SU-DHL-6 (cell line): ENCODE results near the gene TXNIP.

ENCODE experiments used
- CTCF ChIP-seq: fragments of 200-600 bp; sonication (generic); IDR thresholded peaks from one replicate; pipeline ENCODE4 v1.5.1; 2017; ENCODE audit warnings: antibody characterized with exemption, mild to moderate bottlenecking, low read length, moderate library complexity; ENCODE audit not compliant: insufficient read depth, poor library complexity, severe bottlenecking
- EZH2phosphoT487 ChIP-seq: fragments of 200-600 bp; sonication (generic), shearing (Covaris generic); conservative IDR thresholded peaks from 2 replicates; pipeline ENCODE4 v1.6.1; 2018; ENCODE audit warnings: mild to moderate bottlenecking, antibody characterized with exemption, low read length, moderate library complexity, mixed read lengths

- TF ChIP-seq CTCF (no peak), EZH2phosphoT487 (no peak)
These were observed 40.0 kb downstream of the TXNIP start for GRCh38 chr1:145956361-145956760.
